Testis (tissue), 3 donors: ENCODE results near the gene SLC24A3. TPM values are rescaled to one million over a fixed set of nuclear protein-coding genes. Genes with fewer than 3 reads are reported as not detected.

Source experiments
- DNase-seq: peaks from one replicate; pipeline ENCODE4 v3.0.0-alpha.2; 2019
- H3K27ac ChIP-seq, 2 donors: fragments of 200-600 bp; sonication (generic); one replicate each; pipeline ENCODE4 v1.5.1; 2019
- H3K27me3 ChIP-seq: fragments of 200-600 bp; sonication (generic); one replicate; pipeline ENCODE4 v1.5.1; 2019
- H3K36me3 ChIP-seq: fragments of 200-600 bp; sonication (generic); one replicate; pipeline ENCODE4 v1.5.1; 2017; ENCODE audit warnings: low read depth; ENCODE audit errors: missing control alignments
- H3K4me1 ChIP-seq: fragments of 200-600 bp; sonication (generic); one replicate; pipeline ENCODE4 v1.5.1; 2019
- H3K4me3 ChIP-seq, 2 donors: fragments of 200-600 bp; sonication (generic); one replicate each; pipeline ENCODE4 v1.5.1; 2017 to 2019
- H3K9me3 ChIP-seq: fragments of 200-600 bp; sonication (generic); one replicate; pipeline ENCODE4 v1.5.1; 2017
- CTCF ChIP-seq, 3 experiments: fragments of 450-650 bp in 2 of 3; fragments of 200-600 bp in 1 of 3; sonication (generic) in 1 of 3; IDR thresholded peaks; one replicate each; pipeline ENCODE4 v1.5.1; 2016 to 2019; ENCODE audit warnings: antibody characterized with exemption in 3 of 3, mild to moderate bottlenecking in 2 of 3, moderate library complexity in 1 of 3
- POLR2A ChIP-seq: fragments of 450-650 bp; IDR thresholded peaks from one replicate; pipeline ENCODE4 v1.6.1; 2017; ENCODE audit warnings: antibody characterized with exemption, mild to moderate bottlenecking, moderate library complexity
- WGBS, 2 donors: methylation state at CpG; one replicate each; pipeline ENCODE4 v1.1.5; 2018; 5-methylcytosine and 5-hydroxymethylcytosine counted together
- intact Hi-C: fragments of 100-400 bp; cut with DNase I; formaldehyde crosslinking; loops from one replicate; pipeline ENCODE4 v1.15.1; 2023; ENCODE audit warnings: low total_unique reads
- polyA plus RNA-seq: library from polyadenylated mRNA; stranded (reverse); fragments of 350-450 nt; fragmentation: Illumina TruSeq; extraction: RNeasy Lipid Tissue Mini Kit (QIAGEN cat#74804); gene quantifications from one replicate; pipeline ENCODE4 v1.2.3, GENCODE V29; 2014; ENCODE audit warnings: low read depth, low replicate concordance; ENCODE audit not compliant: insufficient read depth
- total RNA-seq, 2 donors: library from RNA; depleted of rRNA; stranded (reverse); fragments of >200 nt; gene quantifications; one replicate each; pipeline ENCODE4 v1.2.3, GENCODE V29; 2016

The SLC24A3 gene
- total and polyA plus RNA-seq, 3 donors from 2014 or later: 2.4 to 4.5 (median 3.8) TPM

- WGBS, 2 donors: 85 to 100% methylated on average over 7 of the region's 7 CpGs
These were observed 307.8 kb downstream of the SLC24A3 start for GRCh38 chr20:19520261-19520660.

GRCh38 chr20:19522071-19522801 lies 309.8 kb downstream of the SLC24A3 start:
- 87 to 95% methylated on average over 9 of the region's 9 CpGs for WGBS, 2 donors
- Histone ChIP-seq H3K9me3 (no peaks in the 10 kb centered on the region), H3K27me3 (no peaks in the 10 kb centered on the region), H3K36me3 (no peaks in the 10 kb centered on the region), H3K4me1 (no peaks in the 10 kb centered on the region), H3K4me3 (no peak overlapping the region), H3K27ac (no peak overlapping the region)
- intact Hi-C loops: no loop called here
- DNase-seq: no peak
- TF ChIP-seq CTCF (IDR thresholded peaks at IDR 0.05) (no peak), POLR2A (no peak)

More at GRCh38 chr20:19520261-19520660, 307.8 kb downstream of the SLC24A3 start:
- H3K9me3 ChIP-seq: no peaks in the 10 kb centered on the region
- TF ChIP-seq CTCF (IDR thresholded peaks at IDR 0.05) (no peak), POLR2A (no peak)
- no peaks in the 10 kb centered on the region for H3K27me3 ChIP-seq
- no peaks in the 10 kb centered on the region for H3K4me1 ChIP-seq
- no peaks in the 10 kb centered on the region for H3K36me3 ChIP-seq
- no peak for DNase-seq
- H3K27ac ChIP-seq: no peak overlapping the region
- H3K4me3 ChIP-seq: no peak overlapping the region
- intact Hi-C loops: no loop called here

DNA sequence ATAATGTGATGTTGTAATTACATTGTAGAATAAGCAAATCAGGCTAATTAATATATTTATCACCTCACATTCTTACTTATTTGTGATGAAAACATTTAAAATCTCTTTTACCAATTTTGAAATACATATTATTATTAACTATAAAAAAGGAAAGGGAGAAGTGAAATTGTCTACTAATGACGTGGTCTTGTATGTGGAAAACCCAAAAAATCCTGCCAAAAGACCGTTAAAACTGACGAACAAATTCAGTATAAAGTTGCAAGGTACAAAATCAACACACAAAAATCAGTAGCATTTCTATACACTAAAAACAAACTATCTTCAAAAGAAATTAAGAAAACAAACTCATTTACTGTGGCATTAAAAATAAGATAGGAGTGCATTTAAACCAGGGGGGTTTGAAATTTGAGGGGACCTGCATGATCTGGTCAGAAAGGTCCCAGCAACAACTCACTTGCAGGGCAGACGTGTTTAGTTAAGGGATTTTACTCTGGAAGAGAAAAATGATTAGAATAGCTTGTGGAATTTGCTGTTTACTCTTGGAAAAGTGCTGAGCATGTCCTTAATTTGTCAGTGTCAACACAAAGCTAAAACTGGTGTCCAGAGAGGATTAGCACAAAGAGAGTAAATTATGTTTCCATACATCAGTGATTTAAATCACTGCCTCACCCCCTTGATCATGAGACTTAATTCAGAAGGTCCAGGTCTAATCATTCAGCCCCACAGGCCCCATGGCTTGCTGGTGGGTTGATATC lies 310.6 kb downstream of the SLC24A3 start:
- intact Hi-C loops: no loop called here
- no peak overlapping the region for H3K27ac ChIP-seq
- WGBS, 2 donors: 83 to 86% methylated on average over 4 of the region's 4 CpGs

DNA sequence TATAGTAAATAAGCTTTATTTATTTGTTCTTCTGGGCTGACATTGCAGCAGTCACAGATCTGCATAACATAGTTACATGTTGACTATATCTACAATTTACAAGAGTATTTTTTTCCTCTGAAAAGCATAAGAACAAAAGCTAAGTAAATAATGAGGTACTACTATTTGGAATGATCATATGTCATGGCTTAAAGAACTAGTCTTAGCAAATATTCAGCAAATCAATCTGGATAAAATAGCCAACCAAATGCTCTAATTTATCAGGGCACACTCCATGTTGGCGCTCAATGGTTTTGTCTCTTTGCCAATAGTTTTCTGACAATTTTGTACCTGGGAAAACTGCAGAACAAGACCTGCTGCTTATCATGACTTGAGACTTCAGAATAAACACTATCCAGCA lies 312.2 kb downstream of the SLC24A3 start:
- 93 to 100% methylated on average over 1 of the region's 1 CpG for WGBS, 2 donors

More for the DNA sequence above, 310.6 kb downstream of the SLC24A3 start:
- no peak for TF ChIP-seq POLR2A
- TF ChIP-seq CTCF (IDR thresholded peaks at IDR 0.05): no peak
- H3K27me3 ChIP-seq: no peaks in the 10 kb centered on the region
- no peak for DNase-seq
- no peak overlapping the region for H3K4me3 ChIP-seq
- H3K9me3 ChIP-seq: no peaks in the 10 kb centered on the region
- H3K4me1 ChIP-seq: no peaks in the 10 kb centered on the region
- H3K36me3 ChIP-seq: no peaks in the 10 kb centered on the region

More for the DNA sequence above, 312.2 kb downstream of the SLC24A3 start:
- no peaks in the 10 kb centered on the region for H3K27me3 ChIP-seq
- no peaks in the 10 kb centered on the region for H3K4me1 ChIP-seq
- no peaks in the 10 kb centered on the region for H3K36me3 ChIP-seq
- H3K27ac ChIP-seq: no peak overlapping the region
- DNase-seq: no peak
- TF ChIP-seq CTCF (IDR thresholded peaks at IDR 0.05) (no peak), POLR2A (no peak)
- H3K4me3 ChIP-seq: no peak overlapping the region
- intact Hi-C loops: no loop called here
- H3K9me3 ChIP-seq: no peaks in the 10 kb centered on the region
